GM21367 (cell line): ENCODE results near the gene PLXNA4.
"Not testable (repeated sequence)": the region's sequence is repeated elsewhere in the genome, so short reads cannot be mapped to it uniquely, and the experiment has no call there.

Experiments used
- ATAC-seq: cut with Tn5 transposase; IDR thresholded peaks from one replicate; pipeline ENCODE4 v1.9.1; 2021; ENCODE audit not compliant: unreplicated experiment

The PLXNA4 gene

GRCh38 chr7:132183781-132184380, 392.4 kb downstream of the PLXNA4 start:
- no peak for ATAC-seq

- no peak for ATAC-seq
Observed at GRCh38 chr7:132182992-132183391, 393.3 kb downstream of the PLXNA4 start.

- ATAC-seq, result no peak
Observed at GRCh38 chr7:132181946-132182685, 394.2 kb downstream of the PLXNA4 start.

- no peak for ATAC-seq
Observed at GRCh38 chr7:132181371-132181770, 394.9 kb downstream of the PLXNA4 start.

- ATAC-seq, result no peak
Observed at GRCh38 chr7:132180481-132180880, 395.8 kb downstream of the PLXNA4 start.

- ATAC-seq, result no peak
Observed at GRCh38 chr7:132179681-132180080, 396.6 kb downstream of the PLXNA4 start.

GRCh38 chr7:132179080-132179430, 397.2 kb downstream of the PLXNA4 start:
- ATAC-seq, result no peak

- ATAC-seq, result not testable (repeated sequence)
Observed at GRCh38 chr7:132178402-132179079, 397.7 kb downstream of the PLXNA4 start.

- no peak for ATAC-seq
Observed at GRCh38 chr7:132177708-132178401, 398.4 kb downstream of the PLXNA4 start.

GRCh38 chr7:132176719-132177118, 399.6 kb downstream of the PLXNA4 start:
- ATAC-seq, result no peak

- ATAC-seq, result no peak
Observed at GRCh38 chr7:132171130-132171576, 405.1 kb downstream of the PLXNA4 start.

GRCh38 chr7:132169730-132170129, 406.5 kb downstream of the PLXNA4 start:
- no peak for ATAC-seq

- ATAC-seq, result no peak
Observed at GRCh38 chr7:132168239-132168638, 408.0 kb downstream of the PLXNA4 start.

GRCh38 chr7:132165695-132166094, 410.6 kb downstream of the PLXNA4 start:
- ATAC-seq, result not testable (repeated sequence)

GRCh38 chr7:132164558-132165125, 411.6 kb downstream of the PLXNA4 start:
- ATAC-seq, result no peak

GRCh38 chr7:132162556-132163144, 413.6 kb downstream of the PLXNA4 start:
- no peak for ATAC-seq

GRCh38 chr7:132161976-132162375, 414.3 kb downstream of the PLXNA4 start:
- no peak for ATAC-seq

- ATAC-seq, result no peak
Observed at GRCh38 chr7:132161533-132161915, 414.7 kb downstream of the PLXNA4 start.

GRCh38 chr7:132160611-132161532, 415.4 kb downstream of the PLXNA4 start:
- ATAC-seq, result no peak

- ATAC-seq, result no peak
Observed at GRCh38 chr7:132158841-132159240, 417.4 kb downstream of the PLXNA4 start.
